Mesothelial cell of epicardium (in vitro differentiated cells): Measurements from ENCODE around the gene CDH23. TPM values are rescaled to one million over a fixed set of nuclear protein-coding genes. Genes with fewer than 3 reads are reported as not detected.
A peak's percentile ranks its signal among the peaks of the same experiment; 100 is the strongest.

ENCODE experiments used
- DNase-seq, 2 experiments: peaks; one replicate each; pipeline ENCODE4 v3.0.0; 2021; ENCODE audit warnings: low spot score in 2 of 2; ENCODE audit not compliant: unreplicated experiment in 2 of 2
- H3K27ac Mint-ChIP-seq: 2 replicates; pipeline ENCODE4 v1.8.0; 2021; ENCODE audit warnings: mixed read lengths
- H3K27me3 Mint-ChIP-seq: 2 replicates; pipeline ENCODE4 v1.8.0; 2021; ENCODE audit warnings: low read depth, mixed read lengths
- H3K36me3 Mint-ChIP-seq: 2 replicates; pipeline ENCODE4 v1.8.0; 2021; ENCODE audit warnings: mixed read lengths
- H3K4me1 Mint-ChIP-seq: 2 replicates; pipeline ENCODE4 v1.8.0; 2021; ENCODE audit warnings: mixed read lengths
- H3K4me3 Mint-ChIP-seq: 2 replicates; pipeline ENCODE4 v1.8.0; 2021; ENCODE audit warnings: mild to moderate bottlenecking, moderate library complexity, mixed read lengths
- H3K9me3 Mint-ChIP-seq: 2 replicates; pipeline ENCODE4 v1.8.0; 2021; ENCODE audit warnings: mixed read lengths
- total RNA-seq: library from RNA; stranded (reverse); gene quantifications from 3 replicates; pipeline ENCODE4 v1.2.1, GENCODE V29; 2021
- TF ChIP-seq, protein P1 (sequence below): fragments of 200-600 bp; sonication (generic); IDR thresholded peaks from one replicate; pipeline ENCODE4 v1.5.0; 2021; ENCODE audit warnings: antibody characterized with exemption; ENCODE audit not compliant: unreplicated experiment

CDH23 gene
- total RNA-seq, 1 donor from 2014 or later, result 2.5 TPM

DNA sequence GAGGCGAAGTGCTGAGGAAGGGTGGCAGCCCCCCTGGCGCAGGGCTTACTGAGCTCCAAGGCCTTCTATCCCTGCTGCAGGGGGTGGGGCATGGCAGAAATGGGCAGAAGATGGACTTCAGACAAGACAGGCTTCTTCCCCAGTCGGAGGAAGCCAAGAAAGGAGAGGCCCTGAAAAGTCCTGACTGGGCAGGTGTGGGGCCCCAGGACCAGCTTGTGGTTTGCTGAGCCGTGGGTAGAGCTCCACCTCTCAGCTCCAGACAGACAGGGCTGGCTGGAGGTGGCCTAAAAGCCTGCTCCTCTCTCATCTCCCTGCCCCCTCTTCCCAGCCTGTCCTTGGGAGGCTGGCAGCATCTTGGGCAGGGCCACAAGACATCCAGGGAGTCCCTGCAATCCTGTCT, 255.2 kb downstream of the CDH23 start:
- TF ChIP-seq, protein P1, sequence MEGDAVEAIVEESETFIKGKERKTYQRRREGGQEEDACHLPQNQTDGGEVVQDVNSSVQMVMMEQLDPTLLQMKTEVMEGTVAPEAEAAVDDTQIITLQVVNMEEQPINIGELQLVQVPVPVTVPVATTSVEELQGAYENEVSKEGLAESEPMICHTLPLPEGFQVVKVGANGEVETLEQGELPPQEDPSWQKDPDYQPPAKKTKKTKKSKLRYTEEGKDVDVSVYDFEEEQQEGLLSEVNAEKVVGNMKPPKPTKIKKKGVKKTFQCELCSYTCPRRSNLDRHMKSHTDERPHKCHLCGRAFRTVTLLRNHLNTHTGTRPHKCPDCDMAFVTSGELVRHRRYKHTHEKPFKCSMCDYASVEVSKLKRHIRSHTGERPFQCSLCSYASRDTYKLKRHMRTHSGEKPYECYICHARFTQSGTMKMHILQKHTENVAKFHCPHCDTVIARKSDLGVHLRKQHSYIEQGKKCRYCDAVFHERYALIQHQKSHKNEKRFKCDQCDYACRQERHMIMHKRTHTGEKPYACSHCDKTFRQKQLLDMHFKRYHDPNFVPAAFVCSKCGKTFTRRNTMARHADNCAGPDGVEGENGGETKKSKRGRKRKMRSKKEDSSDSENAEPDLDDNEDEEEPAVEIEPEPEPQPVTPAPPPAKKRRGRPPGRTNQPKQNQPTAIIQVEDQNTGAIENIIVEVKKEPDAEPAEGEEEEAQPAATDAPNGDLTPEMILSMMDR, result no peak
- no peak overlapping the region for H3K4me3 Mint-ChIP-seq
- peaks cover 21% of the 10 kb centered on the region for H3K4me1 Mint-ChIP-seq
- H3K9me3 Mint-ChIP-seq, result no peaks in the 10 kb centered on the region
- no peak for DNase-seq
- H3K36me3 Mint-ChIP-seq, result no peaks in the 10 kb centered on the region
- no peak overlapping the region for H3K27ac Mint-ChIP-seq
- H3K27me3 Mint-ChIP-seq, result peaks cover 14% of the 10 kb centered on the region

DNA sequence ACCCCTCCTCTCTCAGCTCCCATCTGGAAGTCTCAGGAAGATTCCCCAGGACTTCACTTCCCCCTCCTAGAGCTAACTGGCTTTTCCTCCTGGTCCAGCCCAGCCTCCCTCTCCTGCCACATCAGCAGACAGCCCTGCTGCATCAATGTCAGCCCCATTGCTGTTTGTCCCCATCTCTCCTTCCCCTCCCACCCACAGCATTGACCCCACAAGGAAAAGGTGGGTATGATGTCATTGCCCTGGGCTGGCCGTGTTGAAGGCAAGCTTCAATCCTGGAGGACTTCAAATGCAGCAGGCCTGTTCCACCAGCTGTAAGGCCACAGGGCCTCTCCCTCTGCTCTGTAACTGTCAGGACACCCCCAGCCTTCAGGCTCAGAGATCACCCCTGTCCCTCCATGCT, 256.3 kb downstream of the CDH23 start:
- H3K4me3 Mint-ChIP-seq, result no peak overlapping the region

DNA sequence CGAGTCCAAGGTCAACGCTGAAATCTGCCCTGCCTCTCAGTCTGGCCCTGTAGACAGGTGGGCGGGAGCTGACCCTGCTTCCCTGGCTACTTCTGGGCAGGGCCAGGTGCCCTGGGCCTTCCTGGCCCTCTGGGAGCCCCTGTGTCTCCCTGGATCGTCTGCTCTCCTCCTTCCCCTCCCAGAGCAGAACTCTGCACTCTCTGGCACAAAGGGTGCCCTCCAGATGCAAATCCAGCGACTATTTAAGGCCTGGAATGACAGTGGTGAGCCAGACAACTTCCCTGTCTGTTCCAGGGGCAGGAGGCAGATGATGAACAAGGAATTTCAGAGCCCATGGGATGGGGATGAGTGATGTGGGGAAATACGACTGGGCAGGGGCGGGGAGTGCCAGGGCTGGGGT, 259.5 kb downstream of the CDH23 start:
- Mint-ChIP-seq H3K4me3 (no peak overlapping the region), H3K27me3 (peaks cover 32% of the 10 kb centered on the region), H3K4me1 (peaks cover 25% of the 10 kb centered on the region), H3K9me3 (no peaks in the 10 kb centered on the region), H3K36me3 (no peaks in the 10 kb centered on the region), H3K27ac (no peak overlapping the region)
- no peak for DNase-seq
- TF ChIP-seq, protein P1, result no peak

More for the DNA sequence above, 256.3 kb downstream of the CDH23 start:
- Mint-ChIP-seq H3K27ac (no peak overlapping the region), H3K4me1 (peaks cover 25% of the 10 kb centered on the region), H3K9me3 (no peaks in the 10 kb centered on the region), H3K27me3 (peaks cover 16% of the 10 kb centered on the region), H3K36me3 (no peaks in the 10 kb centered on the region)
- TF ChIP-seq, protein P1, result no peak
- no peak for DNase-seq

DNA sequence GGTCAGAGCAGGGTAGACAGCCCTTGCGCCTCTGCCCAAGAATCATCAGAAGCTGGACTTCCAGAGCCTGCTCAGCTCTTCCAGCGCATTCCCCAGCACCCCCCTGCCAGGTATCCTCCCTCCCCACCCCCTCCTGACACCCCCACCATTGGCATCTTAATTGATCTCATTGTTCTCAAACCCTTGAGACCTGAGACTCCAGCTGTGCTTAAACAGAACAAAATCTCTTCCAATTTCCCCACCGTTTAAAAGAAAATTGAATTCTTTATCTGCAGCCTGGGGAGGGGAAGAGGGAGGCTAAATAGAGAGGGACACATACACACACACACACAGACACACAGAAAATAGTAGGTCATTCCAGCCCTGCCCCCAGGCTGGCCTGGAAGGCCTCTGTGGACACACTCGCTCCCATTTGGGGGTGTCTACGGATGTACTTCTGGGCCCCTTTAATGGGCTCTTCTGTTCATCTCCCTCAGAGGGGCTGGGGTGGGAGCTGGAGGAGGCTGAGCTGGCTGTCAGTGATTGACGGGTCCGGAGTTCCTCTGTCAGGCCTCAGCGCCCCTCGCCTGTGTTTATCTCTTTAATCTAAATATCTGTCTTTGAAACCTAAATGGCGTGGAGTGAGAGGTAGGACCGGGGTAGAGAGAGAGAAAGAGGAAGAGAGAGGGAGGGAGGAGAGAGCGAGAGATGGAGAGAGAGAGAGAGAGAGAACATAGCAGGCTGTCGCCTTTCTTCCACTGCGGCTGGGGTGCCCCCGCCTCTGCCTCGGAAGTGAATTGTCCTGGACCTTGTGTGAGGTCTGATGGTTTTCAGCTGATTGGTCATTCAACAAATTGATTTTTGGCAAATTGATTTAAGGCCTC, 261.1 kb downstream of the CDH23 start:
- H3K4me3 Mint-ChIP-seq, result peak overlapping the region; percentile 26
- H3K27ac Mint-ChIP-seq, result peak overlapping the region; percentile 61
- TF ChIP-seq, protein P1, result no peak
- no peak for DNase-seq
- no peaks in the 10 kb centered on the region for H3K9me3 Mint-ChIP-seq
- H3K4me1 Mint-ChIP-seq, result peaks cover 25% of the 10 kb centered on the region
- no peaks in the 10 kb centered on the region for H3K36me3 Mint-ChIP-seq
- peaks cover 41% of the 10 kb centered on the region for H3K27me3 Mint-ChIP-seq

DNA sequence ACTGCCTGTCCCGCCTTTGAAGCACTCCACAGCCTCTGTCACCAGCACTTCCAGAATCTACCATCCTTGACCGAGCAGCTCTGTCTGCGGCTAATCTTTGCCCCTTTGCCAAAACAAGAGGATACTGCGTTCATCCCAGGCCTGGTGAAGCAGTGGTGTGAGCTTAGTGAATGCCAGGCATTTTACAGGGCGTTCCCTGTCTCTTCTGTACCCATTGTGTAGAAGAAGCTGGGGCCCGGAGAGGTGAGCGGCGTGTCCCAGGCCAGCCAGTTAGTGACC, 261.7 kb downstream of the CDH23 start:
- no peak overlapping the region for H3K4me3 Mint-ChIP-seq
- H3K9me3 Mint-ChIP-seq, result no peaks in the 10 kb centered on the region
- no peak for DNase-seq
- TF ChIP-seq, protein P1, result no peak
- H3K27me3 Mint-ChIP-seq, result peaks cover 46% of the 10 kb centered on the region
- no peaks in the 10 kb centered on the region for H3K36me3 Mint-ChIP-seq
- H3K4me1 Mint-ChIP-seq, result peaks cover 25% of the 10 kb centered on the region
- H3K27ac Mint-ChIP-seq, result no peak overlapping the region
